Common myeloid progenitor, CD34-positive (primary cell): ENCODE results near the gene SHC1.
"Not testable (repeated sequence)": the region's sequence is repeated elsewhere in the genome, so short reads cannot be mapped to it uniquely, and the experiment has no call there.

ENCODE experiments used
- CTCF ChIA-PET: fragments of 350-600 bp; sonication (Branson Sonifier 250); formaldehyde crosslinking; loops from one replicate; lab custom pipeline; 2021; ENCODE audit warnings: antibody characterized with exemption; lab: Charles Lee
- POLR2A ChIA-PET: fragments of 350-600 bp; sonication (Branson Sonifier 250); formaldehyde crosslinking; loops from one replicate; lab custom pipeline; 2021; ENCODE audit warnings: antibody characterized with exemption; lab: Charles Lee
- DNase-seq, 3 donors: peaks; one replicate each; pipeline versions ENCODE4 v3.0.0 to v3.0.0-alpha.2; 2013
- H3K27ac ChIP-seq, 2 experiments: 1 replicate in 1 of 2; 2 replicates in 1 of 2; pipeline ENCODE4 v1.7.0; 2013; ENCODE audit warnings: inconsistent platforms in 2 of 2, low read length in 2 of 2, mild to moderate bottlenecking in 2 of 2, low read depth in 1 of 2, moderate library complexity in 1 of 2; ENCODE audit not compliant: severe bottlenecking in 2 of 2, insufficient read depth in 1 of 2, poor library complexity in 1 of 2
- H3K27me3 ChIP-seq, 5 experiments: replicated peaks in 2 of 5; 1 replicate in 3 of 5; 2 replicates in 2 of 5; pipeline versions ENCODE4 v1.6.1 to v1.7.0; 2013; ENCODE audit warnings: low read length in 4 of 5, mild to moderate bottlenecking in 2 of 5, moderate library complexity in 2 of 5, inconsistent platforms in 1 of 5; ENCODE audit not compliant: insufficient read depth in 5 of 5, control insufficient read depth in 4 of 5
- H3K36me3 ChIP-seq, 4 experiments: 1 replicate in 2 of 4; 2 replicates in 2 of 4; pipeline versions ENCODE4 v1.6.1 to v1.7.0; 2013; ENCODE audit warnings: low read length in 3 of 4, control low read depth in 1 of 4, mild to moderate bottlenecking in 1 of 4; ENCODE audit not compliant: control insufficient read depth in 4 of 4, insufficient read depth in 4 of 4
- H3K4me1 ChIP-seq, 4 experiments: 1 replicate in 3 of 4; 2 replicates in 1 of 4; pipeline versions ENCODE4 v1.6.1 to v1.7.1; 2013; ENCODE audit warnings: low read length in 3 of 4, mild to moderate bottlenecking in 3 of 4, control low read depth in 1 of 4, inconsistent platforms in 1 of 4, moderate library complexity in 1 of 4; ENCODE audit not compliant: control insufficient read depth in 4 of 4, insufficient read depth in 4 of 4; ENCODE audit errors: control extremely low read depth in 1 of 4
- H3K4me3 ChIP-seq, 7 experiments: 1 replicate in 4 of 7; 2 replicates in 3 of 7; pipeline versions ENCODE4 v1.5.1 to v1.7.0; 2013; ENCODE audit warnings: mild to moderate bottlenecking in 7 of 7, low read length in 6 of 7, moderate library complexity in 6 of 7, inconsistent platforms in 2 of 7, low read depth in 2 of 7, control low read depth in 1 of 7; ENCODE audit not compliant: insufficient read depth in 4 of 7, control insufficient read depth in 1 of 7; ENCODE audit errors: extremely low read depth in 1 of 7
- H3K9me3 ChIP-seq, 5 experiments: 1 replicate in 4 of 5; 2 replicates in 1 of 5; pipeline versions ENCODE4 v1.6.1 to v1.7.1; 2013; ENCODE audit warnings: low read length in 4 of 5, mild to moderate bottlenecking in 2 of 5, inconsistent platforms in 1 of 5, low read depth in 1 of 5, moderate library complexity in 1 of 5; ENCODE audit not compliant: control insufficient read depth in 4 of 5, insufficient read depth in 2 of 5; ENCODE audit errors: control extremely low read depth in 1 of 5
- WGBS: methylation state at CpG from one replicate; pipeline ENCODE4 v1.1.5; 2013; ENCODE audit not compliant: insufficient coverage; 5-methylcytosine and 5-hydroxymethylcytosine counted together

Gene SHC1

GRCh38 chr1:154983776-154984466 is 13.4 kb upstream of the SHC1 start:
- H3K27ac ChIP-seq, result peak overlapping the region; percentile 76 to 83
- 16% methylated on average over 8 of the region's 17 CpGs for WGBS
- no peaks in the 10 kb centered on the region for H3K9me3 ChIP-seq
- DNase-seq, result no peak
- no peaks in the 10 kb centered on the region for H3K27me3 ChIP-seq
- POLR2A ChIA-PET, result interaction anchor here (0.6 to 1.0 kb wide), 3 partner anchors 10 to 541 kb away, joined by 3 to 4 read pairs (median 3); partner anchors contain the start of gene SHC1
- peak overlapping the region in 6 of 7 experiments; percentile 76 to 99 (median 81) for H3K4me3 ChIP-seq
- CTCF ChIA-PET, result interaction anchor here (1.0 to 20.2 kb wide), 6 partner anchors 10 to 47 kb away, joined by 3 to 320 read pairs (median 7); partner anchors contain the start of genes CKS1B, LENEP, PBXIP1 and PMVK
- peaks cover 3 to 29% (median 20%) of the 10 kb centered on the region in 4 experiments for H3K36me3 ChIP-seq
- peaks cover 9 to 24% (median 23%) of the 10 kb centered on the region in 4 experiments for H3K4me1 ChIP-seq

- no peaks in the 10 kb centered on the region for H3K27me3 ChIP-seq
- no peaks in the 10 kb centered on the region for H3K9me3 ChIP-seq
- peaks cover 3 to 25% (median 11%) of the 10 kb centered on the region in 4 experiments for H3K36me3 ChIP-seq
- H3K4me1 ChIP-seq, result peaks cover 13 to 28% (median 28%) of the 10 kb centered on the region in 4 experiments
- POLR2A ChIA-PET, result interaction anchor here (0.6 to 1.0 kb wide), 3 partner anchors 9 to 12 kb away, joined by 3 to 4 read pairs (median 3); partner anchors contain the start of gene SHC1
- CTCF ChIA-PET, result interaction anchor here (1.0 to 20.2 kb wide), 6 partner anchors 9 to 75 kb away, joined by 3 to 320 read pairs (median 6); partner anchors contain the start of genes CKS1B, LENEP, PBXIP1 and PMVK
- DNase-seq, result peak; percentile 99 to 100 (median 99)
- peak within 1 kb of the TSS; percentile 76 to 83 for H3K27ac ChIP-seq
- 1% methylated on average over 26 of the region's 26 CpGs for WGBS
- peak within 1 kb of the TSS; percentile 70 to 99 (median 81) for H3K4me3 ChIP-seq
Observed at GRCh38 chr1:154982897-154983648, 12.5 kb upstream of the SHC1 start, which contains the start of gene FLAD1. FLAD1 (plus strand) TSS chr1:154983344; CDS start chr1:154983695, 351 bp downstream.

- no peaks in the 10 kb centered on the region for H3K9me3 ChIP-seq
- DNase-seq, result no peak
- peaks cover 0 to 19% (median 5%) of the 10 kb centered on the region in 4 experiments for H3K36me3 ChIP-seq
- POLR2A ChIA-PET, result interaction anchor here (1.0 kb wide), 1 partner anchor 9 kb away, joined by 4 read pairs; no protein-coding TSS in a partner anchor
- no peaks in the 10 kb centered on the region for H3K27me3 ChIP-seq
- WGBS, result 65% methylated on average over 3 of the region's 6 CpGs
- peaks cover 20 to 35% (median 35%) of the 10 kb centered on the region in 4 experiments for H3K4me1 ChIP-seq
- H3K27ac ChIP-seq, result peak overlapping the region in 1 of 2 experiments; percentile 57
- CTCF ChIA-PET, result interaction anchor here (1.1 to 20.2 kb wide), 5 partner anchors 9 to 77 kb away, joined by 3 to 320 read pairs (median 9); partner anchors contain the start of genes CKS1B, LENEP and ZBTB7B
- peak overlapping the region in 6 of 7 experiments; percentile 76 to 99 (median 81) for H3K4me3 ChIP-seq
Observed at GRCh38 chr1:154982341-154982740, 11.8 kb upstream of the SHC1 start.

GRCh38 chr1:154978360-154978759 is 7.8 kb upstream of the SHC1 start:
- no peak for DNase-seq
- Histone ChIP-seq H3K4me3 (peak overlapping the region in 1 of 7 experiments; percentile 26), H3K4me1 (peaks cover 38 to 50% (median 49%) of the 10 kb centered on the region in 4 experiments), H3K36me3 (peaks cover 0 to 16% (median 4%) of the 10 kb centered on the region in 4 experiments), H3K27ac (peak overlapping the region; percentile 11 to 98), H3K9me3 (no peaks in the 10 kb centered on the region), H3K27me3 (no peaks in the 10 kb centered on the region)
- no CpG with 5 or more reads among the region's 3 CpGs for WGBS
- ChIA-PET CTCF (interaction anchor here (1.0 to 20.2 kb wide), 7 partner anchors 9 to 82 kb away, joined by 3 to 320 read pairs (median 6); partner anchors contain the start of genes LENEP, PBXIP1 and ZBTB7B), POLR2A (no interaction called here)

- Histone ChIP-seq H3K27ac (peak overlapping the region; percentile 11 to 98), H3K4me3 (peak overlapping the region in 3 of 7 experiments; percentile 21 to 45 (median 26)), H3K4me1 (peaks cover 38 to 54% (median 53%) of the 10 kb centered on the region in 4 experiments), H3K36me3 (peaks cover 0 to 16% (median 4%) of the 10 kb centered on the region in 4 experiments)
- peak in 1 of 3 donors; percentile 34 for DNase-seq
- H3K27me3 ChIP-seq, H3K9me3 ChIP-seq: not testable (repeated sequence)
- ChIA-PET POLR2A (interaction anchor here (0.6 kb wide), 1 partner anchor 34 kb away, joined by 3 read pairs; no protein-coding TSS in a partner anchor), CTCF (interaction anchor here (1.1 to 20.2 kb wide), 4 partner anchors 10 to 82 kb away, joined by 4 to 320 read pairs (median 14); partner anchors contain the start of genes LENEP, PBXIP1 and ZBTB7B)
- 40% methylated on average over 1 of the region's 3 CpGs for WGBS
Observed at GRCh38 chr1:154977762-154978161, 7.2 kb upstream of the SHC1 start.

- Histone ChIP-seq H3K27ac (peak overlapping the region; percentile 91 to 98), H3K4me3 (peak overlapping the region; percentile 49 to 97 (median 89)), H3K27me3 (no peaks in the 10 kb centered on the region), H3K36me3 (peaks cover 0 to 12% (median 4%) of the 10 kb centered on the region in 4 experiments), H3K9me3 (no peaks in the 10 kb centered on the region), H3K4me1 (peaks cover 32 to 64% (median 61%) of the 10 kb centered on the region in 4 experiments)
- peak; percentile 59 to 78 (median 74) for DNase-seq
- CTCF ChIA-PET, result interaction anchor here (1.2 to 20.2 kb wide), 4 partner anchors 11 to 109 kb away, joined by 3 to 320 read pairs (median 5); partner anchors contain the start of genes ADAM15, LENEP and ZBTB7B
- 0% methylated on average over 19 of the region's 24 CpGs for WGBS
- POLR2A ChIA-PET, result no interaction called here
Observed at GRCh38 chr1:154975409-154976059, 5.0 kb upstream of the SHC1 start.
